ENCODE data around the gene GRIK4. TPM values are rescaled to one million over a fixed set of nuclear protein-coding genes. Genes with fewer than 3 reads are reported as not detected.

GRIK4 gene
- total RNA-seq, 1 experiment from 2014 or later, result 3.3 TPM

GRCh38 chr11:120832481-120833238 is 321.1 kb downstream of the GRIK4 start:
- Mint-ChIP-seq H3K27me3 (ENCODE audit: low read depth) (no peaks in the 10 kb centered on the region), H3K4me1 (peaks cover 10% of the 10 kb centered on the region), H3K36me3 (no peaks in the 10 kb centered on the region), H3K9me3 (no peaks in the 10 kb centered on the region), H3K4me3 (no peak overlapping the region), H3K27ac (no peak overlapping the region)
- DNase-seq (ENCODE audit: low spot score) (no peak), ATAC-seq (peak; percentile 46)
- TF ChIP-seq TP53 (CRISPR knock-in tag; IDR thresholded peaks at IDR 0.05) (no peak), ZSCAN18 (CRISPR knock-in tag; IDR thresholded peaks at IDR 0.05) (no peak), NR1H2 (CRISPR knock-in tag; IDR thresholded peaks at IDR 0.05) (no peak), ATF3 (CRISPR knock-in tag; conservative IDR thresholded peaks at IDR 0.05) (no peak), CREM (CRISPR knock-in tag; IDR thresholded peaks at IDR 0.05) (no peak), ZNF232 (CRISPR knock-in tag; IDR thresholded peaks at IDR 0.05) (no peak), TEAD4 (CRISPR knock-in tag; IDR thresholded peaks at IDR 0.05) (no peak), NFATC4 (CRISPR knock-in tag; IDR thresholded peaks at IDR 0.05) (no peak), IRF2 (CRISPR knock-in tag; IDR thresholded peaks at IDR 0.05; ENCODE audit: borderline replicate concordance, low read depth) (no peak), AR (CRISPR knock-in tag; IDR thresholded peaks at IDR 0.05) (no peak), PRRX2 (CRISPR knock-in tag; IDR thresholded peaks at IDR 0.05) (no peak), STAT6 (CRISPR knock-in tag; conservative IDR thresholded peaks at IDR 0.05; ENCODE audit: low read depth) (no peak)
- TF ChIP-seq, protein P1, sequence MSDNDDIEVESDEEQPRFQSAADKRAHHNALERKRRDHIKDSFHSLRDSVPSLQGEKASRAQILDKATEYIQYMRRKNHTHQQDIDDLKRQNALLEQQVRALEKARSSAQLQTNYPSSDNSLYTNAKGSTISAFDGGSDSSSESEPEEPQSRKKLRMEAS (CRISPR knock-in tag; IDR thresholded peaks at IDR 0.05), result no peak
- TF ChIP-seq, protein P2, sequence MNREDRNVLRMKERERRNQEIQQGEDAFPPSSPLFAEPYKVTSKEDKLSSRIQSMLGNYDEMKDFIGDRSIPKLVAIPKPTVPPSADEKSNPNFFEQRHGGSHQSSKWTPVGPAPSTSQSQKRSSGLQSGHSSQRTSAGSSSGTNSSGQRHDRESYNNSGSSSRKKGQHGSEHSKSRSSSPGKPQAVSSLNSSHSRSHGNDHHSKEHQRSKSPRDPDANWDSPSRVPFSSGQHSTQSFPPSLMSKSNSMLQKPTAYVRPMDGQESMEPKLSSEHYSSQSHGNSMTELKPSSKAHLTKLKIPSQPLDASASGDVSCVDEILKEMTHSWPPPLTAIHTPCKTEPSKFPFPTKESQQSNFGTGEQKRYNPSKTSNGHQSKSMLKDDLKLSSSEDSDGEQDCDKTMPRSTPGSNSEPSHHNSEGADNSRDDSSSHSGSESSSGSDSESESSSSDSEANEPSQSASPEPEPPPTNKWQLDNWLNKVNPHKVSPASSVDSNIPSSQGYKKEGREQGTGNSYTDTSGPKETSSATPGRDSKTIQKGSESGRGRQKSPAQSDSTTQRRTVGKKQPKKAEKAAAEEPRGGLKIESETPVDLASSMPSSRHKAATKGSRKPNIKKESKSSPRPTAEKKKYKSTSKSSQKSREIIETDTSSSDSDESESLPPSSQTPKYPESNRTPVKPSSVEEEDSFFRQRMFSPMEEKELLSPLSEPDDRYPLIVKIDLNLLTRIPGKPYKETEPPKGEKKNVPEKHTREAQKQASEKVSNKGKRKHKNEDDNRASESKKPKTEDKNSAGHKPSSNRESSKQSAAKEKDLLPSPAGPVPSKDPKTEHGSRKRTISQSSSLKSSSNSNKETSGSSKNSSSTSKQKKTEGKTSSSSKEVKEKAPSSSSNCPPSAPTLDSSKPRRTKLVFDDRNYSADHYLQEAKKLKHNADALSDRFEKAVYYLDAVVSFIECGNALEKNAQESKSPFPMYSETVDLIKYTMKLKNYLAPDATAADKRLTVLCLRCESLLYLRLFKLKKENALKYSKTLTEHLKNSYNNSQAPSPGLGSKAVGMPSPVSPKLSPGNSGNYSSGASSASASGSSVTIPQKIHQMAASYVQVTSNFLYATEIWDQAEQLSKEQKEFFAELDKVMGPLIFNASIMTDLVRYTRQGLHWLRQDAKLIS (CRISPR knock-in tag; IDR thresholded peaks at IDR 0.05; ENCODE audit: borderline replicate concordance), result no peak
- POLR2A ChIA-PET, result interaction anchor here (0.7 kb wide), 1 partner anchor 10 kb away, joined by 4 read pairs; no protein-coding TSS in a partner anchor
- CTCF ChIA-PET, result interaction anchor here (0.6 to 2.4 kb wide), 9 partner anchors 30 to 187 kb away, joined by 3 to 10 read pairs (median 4); no protein-coding TSS in a partner anchor

All from WTC11 (cell line).